ENCODE results near the gene VPS37C. TPM values are rescaled to one million over a fixed set of nuclear protein-coding genes. Genes with fewer than 3 reads are reported as not detected.

VPS37C gene
- total RNA-seq, 1 donor from 2014 or later = 29.1 TPM

GRCh38 chr11:61092280-61092766 lies 68.9 kb downstream of the VPS37C start:
- H3K36me3 Mint-ChIP-seq = peaks cover 2% of the 10 kb centered on the region
- H3K27me3 Mint-ChIP-seq (ENCODE audit: low read depth) = peaks cover 6% of the 10 kb centered on the region
- no peak for TF ChIP-seq CTCF (IDR thresholded peaks at IDR 0.05; ENCODE audit: unreplicated experiment)
- H3K27ac Mint-ChIP-seq = no peak overlapping the region
- DNase-seq (ENCODE audit: low spot score in 2 of 2, unreplicated experiment in 2 of 2) = no peak
- peaks cover 11% of the 10 kb centered on the region for H3K9me3 Mint-ChIP-seq
- no peak overlapping the region for H3K4me3 Mint-ChIP-seq
- no peaks in the 10 kb centered on the region for H3K4me1 Mint-ChIP-seq

GRCh38 chr11:61091373-61092279 lies 69.6 kb downstream of the VPS37C start:
- Mint-ChIP-seq H3K27me3 (ENCODE audit: low read depth) (peaks cover 6% of the 10 kb centered on the region), H3K27ac (no peak overlapping the region), H3K4me1 (no peaks in the 10 kb centered on the region), H3K4me3 (no peak overlapping the region), H3K36me3 (peaks cover 2% of the 10 kb centered on the region), H3K9me3 (peaks cover 11% of the 10 kb centered on the region)
- TF ChIP-seq CTCF (IDR thresholded peaks at IDR 0.05; ENCODE audit: unreplicated experiment) = no peak
- no peak for DNase-seq (ENCODE audit: low spot score in 2 of 2, unreplicated experiment in 2 of 2)

- H3K9me3 Mint-ChIP-seq = peaks cover 11% of the 10 kb centered on the region
- H3K27ac Mint-ChIP-seq = no peak overlapping the region
- no peak overlapping the region for H3K4me3 Mint-ChIP-seq
- H3K36me3 Mint-ChIP-seq = peaks cover 2% of the 10 kb centered on the region
- H3K27me3 Mint-ChIP-seq (ENCODE audit: low read depth) = peaks cover 6% of the 10 kb centered on the region
- no peaks in the 10 kb centered on the region for H3K4me1 Mint-ChIP-seq
- DNase-seq (ENCODE audit: low spot score in 2 of 2, unreplicated experiment in 2 of 2) = no peak
- no peak for TF ChIP-seq CTCF (IDR thresholded peaks at IDR 0.05; ENCODE audit: unreplicated experiment)
Observed at GRCh38 chr11:61090982-61091372, 70.2 kb downstream of the VPS37C start.

- TF ChIP-seq CTCF (IDR thresholded peaks at IDR 0.05; ENCODE audit: unreplicated experiment) = no peak
- peaks cover 11% of the 10 kb centered on the region for H3K9me3 Mint-ChIP-seq
- H3K36me3 Mint-ChIP-seq = peaks cover 2% of the 10 kb centered on the region
- no peaks in the 10 kb centered on the region for H3K4me1 Mint-ChIP-seq
- no peak overlapping the region for H3K4me3 Mint-ChIP-seq
- peaks cover 3% of the 10 kb centered on the region for H3K27me3 Mint-ChIP-seq (ENCODE audit: low read depth)
- no peak overlapping the region for H3K27ac Mint-ChIP-seq
- no peak for DNase-seq (ENCODE audit: low spot score in 2 of 2, unreplicated experiment in 2 of 2)
Observed at GRCh38 chr11:61090521-61090920, 70.7 kb downstream of the VPS37C start.

GRCh38 chr11:61089806-61090491 lies 71.3 kb downstream of the VPS37C start:
- Mint-ChIP-seq H3K4me3 (no peak overlapping the region), H3K27ac (no peak overlapping the region), H3K27me3 (ENCODE audit: low read depth) (no peaks in the 10 kb centered on the region), H3K4me1 (no peaks in the 10 kb centered on the region), H3K9me3 (peaks cover 10% of the 10 kb centered on the region), H3K36me3 (peaks cover 2% of the 10 kb centered on the region)
- no peak for TF ChIP-seq CTCF (IDR thresholded peaks at IDR 0.05; ENCODE audit: unreplicated experiment)
- no peak for DNase-seq (ENCODE audit: low spot score in 2 of 2, unreplicated experiment in 2 of 2)

Measured in mesothelial cell of epicardium (in vitro differentiated cells).